Measurements from ENCODE around the gene IRX4. TPM values are rescaled to one million over a fixed set of nuclear protein-coding genes. Genes with fewer than 3 reads are reported as not detected.

Gene IRX4
- polyA plus RNA-seq, 1 of the 3 experiments (the other 2 are of a cell fraction), result not detected

DNA sequence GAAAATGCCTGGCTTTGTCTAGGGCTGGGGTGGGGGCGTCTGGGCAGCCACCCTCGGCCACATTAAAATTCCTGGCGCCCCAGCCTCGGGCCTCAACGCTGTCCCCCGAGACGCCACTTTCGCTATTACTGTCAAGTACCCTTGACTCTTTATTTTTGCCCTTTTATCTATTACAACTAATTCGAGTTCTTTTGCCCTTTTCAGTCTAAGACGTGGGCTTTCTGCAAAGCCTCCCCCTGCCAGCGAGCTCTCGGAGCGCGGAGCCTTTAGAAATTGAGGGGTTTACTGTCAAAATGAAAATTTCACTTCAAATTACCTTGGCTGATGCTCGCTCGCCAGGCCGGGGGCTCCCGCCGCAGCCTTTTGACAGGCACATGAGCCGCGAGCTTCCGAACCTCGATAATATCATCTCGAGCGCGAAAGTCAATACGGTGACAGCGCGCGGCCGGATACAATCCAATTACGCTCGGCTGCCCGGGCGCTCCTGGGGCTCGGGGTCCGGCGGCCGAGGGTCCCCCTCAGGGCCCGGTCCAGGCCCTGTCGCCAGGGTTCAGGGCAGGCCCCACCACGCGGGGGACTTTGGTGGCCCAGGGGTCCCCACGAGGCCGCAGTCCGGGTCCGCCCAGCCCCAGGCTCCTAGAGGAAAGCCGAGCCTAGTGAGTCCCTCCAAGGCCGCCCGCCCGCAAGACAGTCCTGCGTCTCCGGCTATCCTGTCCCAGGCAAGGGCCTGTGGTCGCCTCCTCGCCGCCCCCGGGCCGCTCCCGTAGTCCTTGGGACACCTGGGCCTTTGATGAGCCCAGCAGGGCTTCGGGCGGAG is 6.7 kb downstream of the IRX4 start:
- H3K4me2 ChIP-seq, result no peak overlapping the region
- no peak overlapping the region for H3K27ac ChIP-seq (ENCODE audit: low read depth in 2 of 2, low read length in 1 of 2)
- H3K79me2 ChIP-seq (ENCODE audit: insufficient read depth), result no peaks in the 10 kb centered on the region
- peaks cover 80% of the 10 kb centered on the region for H3K27me3 ChIP-seq (ENCODE audit: insufficient read depth)
- H3K36me3 ChIP-seq (replicated peaks in 1 of 2; ENCODE audit: control insufficient read depth in 1 of 2, insufficient read depth in 2 of 2, low read length in 1 of 2), result no peaks in the 10 kb centered on the region
- WGBS (ENCODE audit: low lambda C conversion rate), result 16% methylated on average over 30 of the region's 61 CpGs
- no peak for DNase-seq
- no peak overlapping the region for H2AFZ ChIP-seq (ENCODE audit: low read depth)
- no peak overlapping the region for H3K9ac ChIP-seq
- H3K9me3 ChIP-seq, result no peaks in the 10 kb centered on the region
- ChIA-PET CTCF (no interaction called here), POLR2A (no interaction called here)
- TF ChIP-seq FOXJ3 (CRISPR knock-in tag; IDR thresholded peaks at IDR 0.05) (no peak), EZH2phosphoT487 (IDR thresholded peaks at IDR 0.05; ENCODE audit: borderline replicate concordance, low read depth) (peak; percentile 37; the same call in 1 of the 2 replicates)
- TF ChIP-seq, protein P1, sequence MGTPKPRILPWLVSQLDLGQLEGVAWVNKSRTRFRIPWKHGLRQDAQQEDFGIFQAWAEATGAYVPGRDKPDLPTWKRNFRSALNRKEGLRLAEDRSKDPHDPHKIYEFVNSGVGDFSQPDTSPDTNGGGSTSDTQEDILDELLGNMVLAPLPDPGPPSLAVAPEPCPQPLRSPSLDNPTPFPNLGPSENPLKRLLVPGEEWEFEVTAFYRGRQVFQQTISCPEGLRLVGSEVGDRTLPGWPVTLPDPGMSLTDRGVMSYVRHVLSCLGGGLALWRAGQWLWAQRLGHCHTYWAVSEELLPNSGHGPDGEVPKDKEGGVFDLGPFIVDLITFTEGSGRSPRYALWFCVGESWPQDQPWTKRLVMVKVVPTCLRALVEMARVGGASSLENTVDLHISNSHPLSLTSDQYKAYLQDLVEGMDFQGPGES (IDR thresholded peaks at IDR 0.05; ENCODE audit: low read depth, low read length), result no peak
- TF ChIP-seq, protein P2, sequence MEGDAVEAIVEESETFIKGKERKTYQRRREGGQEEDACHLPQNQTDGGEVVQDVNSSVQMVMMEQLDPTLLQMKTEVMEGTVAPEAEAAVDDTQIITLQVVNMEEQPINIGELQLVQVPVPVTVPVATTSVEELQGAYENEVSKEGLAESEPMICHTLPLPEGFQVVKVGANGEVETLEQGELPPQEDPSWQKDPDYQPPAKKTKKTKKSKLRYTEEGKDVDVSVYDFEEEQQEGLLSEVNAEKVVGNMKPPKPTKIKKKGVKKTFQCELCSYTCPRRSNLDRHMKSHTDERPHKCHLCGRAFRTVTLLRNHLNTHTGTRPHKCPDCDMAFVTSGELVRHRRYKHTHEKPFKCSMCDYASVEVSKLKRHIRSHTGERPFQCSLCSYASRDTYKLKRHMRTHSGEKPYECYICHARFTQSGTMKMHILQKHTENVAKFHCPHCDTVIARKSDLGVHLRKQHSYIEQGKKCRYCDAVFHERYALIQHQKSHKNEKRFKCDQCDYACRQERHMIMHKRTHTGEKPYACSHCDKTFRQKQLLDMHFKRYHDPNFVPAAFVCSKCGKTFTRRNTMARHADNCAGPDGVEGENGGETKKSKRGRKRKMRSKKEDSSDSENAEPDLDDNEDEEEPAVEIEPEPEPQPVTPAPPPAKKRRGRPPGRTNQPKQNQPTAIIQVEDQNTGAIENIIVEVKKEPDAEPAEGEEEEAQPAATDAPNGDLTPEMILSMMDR (IDR thresholded peaks at IDR 0.05), result no peak
- no peaks in the 10 kb centered on the region for H3K9me2 ChIP-seq
- H3K4me1 ChIP-seq (ENCODE audit: control insufficient read depth in 1 of 2, insufficient read depth in 2 of 2, low read depth in 1 of 2, low read length in 1 of 2), result no peaks in the 10 kb centered on the region
- no peak overlapping the region for H3K4me3 ChIP-seq (ENCODE audit: low read depth in 2 of 2, low read length in 1 of 2)
- H4K20me1 ChIP-seq (ENCODE audit: insufficient read depth), result 0 out of 2 replicates have a peak, but pooled peaks cover 4% of the 10 kb centered on the region
- no peaks in the 10 kb centered on the region for H3F3A ChIP-seq (replicated peaks; ENCODE audit: insufficient read depth)

DNA sequence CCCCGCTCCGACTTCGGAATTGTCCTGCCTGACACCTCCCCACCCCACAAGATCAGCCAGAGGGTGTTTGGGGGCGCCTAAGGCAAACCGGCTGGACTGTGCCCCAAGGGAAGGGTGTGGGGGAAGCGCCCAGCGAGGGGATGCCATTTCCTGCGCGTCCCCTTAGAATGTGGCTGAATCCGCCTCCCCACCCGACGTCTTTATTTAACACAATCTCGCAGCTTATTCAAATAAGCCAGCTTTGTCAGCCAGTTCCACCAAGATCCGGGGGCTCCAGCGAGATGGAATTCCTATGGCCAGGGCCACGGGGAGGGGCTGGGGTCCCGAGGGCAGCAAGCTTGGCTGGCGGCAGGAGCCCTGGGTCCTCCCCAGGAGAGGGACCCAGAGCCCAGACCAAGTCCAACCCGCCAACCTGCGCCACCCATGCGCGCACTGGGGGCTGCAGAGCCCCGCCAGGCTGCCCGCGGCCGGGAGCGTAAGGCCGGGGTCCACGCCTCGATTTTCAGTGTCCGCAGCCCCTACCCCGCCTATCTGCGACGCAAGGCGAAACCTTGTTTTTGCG is 7.4 kb downstream of the IRX4 start:
- H3K27me3 ChIP-seq (ENCODE audit: insufficient read depth), result peaks cover 76% of the 10 kb centered on the region
- H3K4me1 ChIP-seq (ENCODE audit: control insufficient read depth in 1 of 2, insufficient read depth in 2 of 2, low read depth in 1 of 2, low read length in 1 of 2), result no peaks in the 10 kb centered on the region
- CTCF ChIA-PET, result no interaction called here
- TF ChIP-seq, protein P3, sequence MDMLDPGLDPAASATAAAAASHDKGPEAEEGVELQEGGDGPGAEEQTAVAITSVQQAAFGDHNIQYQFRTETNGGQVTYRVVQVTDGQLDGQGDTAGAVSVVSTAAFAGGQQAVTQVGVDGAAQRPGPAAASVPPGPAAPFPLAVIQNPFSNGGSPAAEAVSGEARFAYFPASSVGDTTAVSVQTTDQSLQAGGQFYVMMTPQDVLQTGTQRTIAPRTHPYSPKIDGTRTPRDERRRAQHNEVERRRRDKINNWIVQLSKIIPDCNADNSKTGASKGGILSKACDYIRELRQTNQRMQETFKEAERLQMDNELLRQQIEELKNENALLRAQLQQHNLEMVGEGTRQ (IDR thresholded peaks at IDR 0.05; ENCODE audit: borderline replicate concordance, low read depth, low read length), result no peak
- no peak for TF ChIP-seq MEF2A (IDR thresholded peaks at IDR 0.05; ENCODE audit: borderline replicate concordance, low read depth)
- no peak for TF ChIP-seq TAF1 (IDR thresholded peaks at IDR 0.05; ENCODE audit: borderline replicate concordance, low read depth, low read length)
- TF ChIP-seq FOXM1 (IDR thresholded peaks at IDR 0.05; ENCODE audit: low read depth), result no peak
- no peak for TF ChIP-seq FOSL2 (IDR thresholded peaks at IDR 0.05; ENCODE audit: borderline replicate concordance, low read depth)
- TF ChIP-seq TEAD4 (IDR thresholded peaks at IDR 0.05; ENCODE audit: borderline replicate concordance, insufficient read depth), result no peak
- TF ChIP-seq RXRA (IDR thresholded peaks at IDR 0.05; ENCODE audit: borderline replicate concordance, low read depth), result no peak
- TF ChIP-seq, protein P1 (IDR thresholded peaks at IDR 0.05; ENCODE audit: low read depth, low read length), result no peak
- TF ChIP-seq JUND (IDR thresholded peaks at IDR 0.05), result no peak
- no peak for TF ChIP-seq SMC3 (IDR thresholded peaks at IDR 0.05; ENCODE audit: low read depth, low read length)
- TF ChIP-seq FOXJ3 (CRISPR knock-in tag; IDR thresholded peaks at IDR 0.05), result no peak
- TF ChIP-seq SIN3A (IDR thresholded peaks at IDR 0.05; ENCODE audit: borderline replicate concordance, low read depth, low read length), result no peak
- TF ChIP-seq RAD21 (IDR thresholded peaks at IDR 0.05; ENCODE audit: low read length), result no peak
- no peak for TF ChIP-seq GATA2 (CRISPR knock-in tag; IDR thresholded peaks at IDR 0.05)
- TF ChIP-seq ELF1 (IDR thresholded peaks at IDR 0.05), result no peak
- no peak for TF ChIP-seq YY1 (IDR thresholded peaks at IDR 0.05; ENCODE audit: low read depth)
- no peak for TF ChIP-seq POLR2AphosphoS5 (IDR thresholded peaks at IDR 0.05; ENCODE audit: low read depth, low read length)
- no peak for TF ChIP-seq CHD2 (IDR thresholded peaks at IDR 0.05; ENCODE audit: low read length, partially characterized antibody)
- TF ChIP-seq, protein P4, sequence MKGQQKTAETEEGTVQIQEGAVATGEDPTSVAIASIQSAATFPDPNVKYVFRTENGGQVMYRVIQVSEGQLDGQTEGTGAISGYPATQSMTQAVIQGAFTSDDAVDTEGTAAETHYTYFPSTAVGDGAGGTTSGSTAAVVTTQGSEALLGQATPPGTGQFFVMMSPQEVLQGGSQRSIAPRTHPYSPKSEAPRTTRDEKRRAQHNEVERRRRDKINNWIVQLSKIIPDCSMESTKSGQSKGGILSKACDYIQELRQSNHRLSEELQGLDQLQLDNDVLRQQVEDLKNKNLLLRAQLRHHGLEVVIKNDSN (IDR thresholded peaks at IDR 0.05; ENCODE audit: borderline replicate concordance, low read depth), result no peak

More for the DNA sequence above, 7.4 kb downstream of the IRX4 start:
- Histone ChIP-seq H4K20me1 (ENCODE audit: insufficient read depth) (0 out of 2 replicates have a peak, but pooled peaks cover 4% of the 10 kb centered on the region), H3K9me3 (no peaks in the 10 kb centered on the region), H3K4me3 (ENCODE audit: low read depth in 2 of 2, low read length in 1 of 2) (no peak overlapping the region), H3K36me3 (replicated peaks in 1 of 2; ENCODE audit: control insufficient read depth in 1 of 2, insufficient read depth in 2 of 2, low read length in 1 of 2) (no peaks in the 10 kb centered on the region), H3K4me2 (no peak overlapping the region), H3K79me2 (ENCODE audit: insufficient read depth) (no peaks in the 10 kb centered on the region), H3F3A (replicated peaks; ENCODE audit: insufficient read depth) (no peaks in the 10 kb centered on the region), H3K27ac (ENCODE audit: low read depth in 2 of 2, low read length in 1 of 2) (no peak overlapping the region), H3K9me2 (no peaks in the 10 kb centered on the region), H3K9ac (no peak overlapping the region), H2AFZ (ENCODE audit: low read depth) (no peak overlapping the region)
- no peak for DNase-seq
- WGBS (ENCODE audit: low lambda C conversion rate), result 11% methylated on average over 25 of the region's 36 CpGs
- POLR2A ChIA-PET, result no interaction called here

All from SK-N-SH (cell line).